Neural progenitor cell (in vitro differentiated cells): ENCODE measurements around the gene ANTXRL.

Source experiments
- EZH2 ChIP-seq: fragments of 200-600 bp; sonication (generic); IDR thresholded peaks from 2 replicates; pipeline ENCODE4 v1.6.1; 2017; ENCODE audit warnings: antibody characterized with exemption, mild to moderate bottlenecking, moderate library complexity
- EZH2phosphoT487 ChIP-seq: fragments of 200-600 bp; sonication (generic); IDR thresholded peaks from 2 replicates; pipeline ENCODE4 v1.6.1; 2017; ENCODE audit warnings: antibody characterized with exemption
- TF ChIP-seq, protein P1 (sequence below): fragments of 200-600 bp; sonication (generic); IDR thresholded peaks from 2 replicates; pipeline ENCODE4 v1.5.1; 2017; ENCODE audit warnings: antibody characterized with exemption, mild to moderate bottlenecking

DNA sequence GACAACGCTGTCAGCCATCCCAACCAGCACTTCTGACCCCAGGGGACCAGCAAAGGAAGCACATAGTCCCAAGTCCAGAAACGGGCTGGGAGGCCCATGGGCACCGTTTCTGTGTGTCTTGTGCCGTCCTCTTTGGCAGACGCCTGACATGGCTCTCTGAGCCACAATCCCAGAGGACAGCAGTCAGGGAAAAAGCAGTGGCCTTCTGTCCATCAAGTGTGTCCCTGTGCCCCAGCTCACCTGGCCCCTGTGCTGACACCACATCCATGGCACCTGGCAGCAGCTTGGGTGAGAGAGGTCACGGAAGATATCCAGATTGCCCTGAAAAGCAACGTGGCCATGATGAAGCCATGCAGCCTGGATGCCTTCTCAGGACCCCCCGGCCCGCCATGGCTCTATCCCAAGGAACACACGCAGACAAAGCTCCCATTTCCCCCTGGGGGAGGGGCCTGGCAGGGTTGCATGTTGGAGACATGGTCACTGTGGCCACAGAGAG, 38.1 kb upstream of the ANTXRL start:
- TF ChIP-seq, protein P1, sequence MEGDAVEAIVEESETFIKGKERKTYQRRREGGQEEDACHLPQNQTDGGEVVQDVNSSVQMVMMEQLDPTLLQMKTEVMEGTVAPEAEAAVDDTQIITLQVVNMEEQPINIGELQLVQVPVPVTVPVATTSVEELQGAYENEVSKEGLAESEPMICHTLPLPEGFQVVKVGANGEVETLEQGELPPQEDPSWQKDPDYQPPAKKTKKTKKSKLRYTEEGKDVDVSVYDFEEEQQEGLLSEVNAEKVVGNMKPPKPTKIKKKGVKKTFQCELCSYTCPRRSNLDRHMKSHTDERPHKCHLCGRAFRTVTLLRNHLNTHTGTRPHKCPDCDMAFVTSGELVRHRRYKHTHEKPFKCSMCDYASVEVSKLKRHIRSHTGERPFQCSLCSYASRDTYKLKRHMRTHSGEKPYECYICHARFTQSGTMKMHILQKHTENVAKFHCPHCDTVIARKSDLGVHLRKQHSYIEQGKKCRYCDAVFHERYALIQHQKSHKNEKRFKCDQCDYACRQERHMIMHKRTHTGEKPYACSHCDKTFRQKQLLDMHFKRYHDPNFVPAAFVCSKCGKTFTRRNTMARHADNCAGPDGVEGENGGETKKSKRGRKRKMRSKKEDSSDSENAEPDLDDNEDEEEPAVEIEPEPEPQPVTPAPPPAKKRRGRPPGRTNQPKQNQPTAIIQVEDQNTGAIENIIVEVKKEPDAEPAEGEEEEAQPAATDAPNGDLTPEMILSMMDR: no peak
- TF ChIP-seq EZH2 (no peak), EZH2phosphoT487 (no peak)
